Muscle of leg (tissue), 11 donors: ENCODE measurements around the gene PSMD5. TPM values are rescaled to one million over a fixed set of nuclear protein-coding genes. Genes with fewer than 3 reads are reported as not detected.

ENCODE experiments used
- DNase-seq: peaks from one replicate; pipeline ENCODE4 v3.0.0; 2013
- H3K27ac ChIP-seq: one replicate; pipeline ENCODE4 v1.5.1; 2013; ENCODE audit warnings: mild to moderate bottlenecking, low read length, control low read depth
- H3K27me3 ChIP-seq: one replicate; pipeline ENCODE4 v1.6.1; 2013; ENCODE audit warnings: low read length; ENCODE audit not compliant: control insufficient read depth, insufficient read depth
- H3K36me3 ChIP-seq: one replicate; pipeline ENCODE4 v1.6.1; 2013; ENCODE audit warnings: low read length; ENCODE audit not compliant: control insufficient read depth, insufficient read depth
- H3K4me1 ChIP-seq: one replicate; pipeline ENCODE4 v1.6.1; 2013; ENCODE audit warnings: low read length; ENCODE audit not compliant: control insufficient read depth, insufficient read depth
- H3K4me3 ChIP-seq: one replicate; pipeline ENCODE4 v1.5.1; 2013; ENCODE audit warnings: low read length, control low read depth
- H3K9me3 ChIP-seq: replicated peaks from 2 replicates; pipeline ENCODE4 v1.6.1; 2013; ENCODE audit warnings: low read depth, low read length; ENCODE audit not compliant: control insufficient read depth
- WGBS: methylation state at CpG from one replicate; pipeline ENCODE4 v1.1.5; 2013; ENCODE audit warnings: missing lambda C conversion rate; ENCODE audit not compliant: insufficient coverage; 5-methylcytosine and 5-hydroxymethylcytosine counted together
- polyA plus RNA-seq, 8 donors: library from polyadenylated mRNA; unstranded; fragments of 120-200 nt; gene quantifications; one replicate each; pipeline versions ENCODE4 v1.2.1 to v1.2.3, GENCODE V29; 2013; ENCODE audit warnings: inconsistent platforms in 1 of 8, low replicate concordance in 1 of 8; ENCODE audit not compliant: insufficient read length in 8 of 8, insufficient read depth in 1 of 8
- total RNA-seq: library from RNA; stranded (reverse); fragments of 120-200 nt; gene quantifications from one replicate; pipeline ENCODE4 v1.2.4, GENCODE V29; 2013

Gene PSMD5
- total and polyA plus RNA-seq, 9 donors: 17.1 to 24.9 (median 21.1) TPM

DNA sequence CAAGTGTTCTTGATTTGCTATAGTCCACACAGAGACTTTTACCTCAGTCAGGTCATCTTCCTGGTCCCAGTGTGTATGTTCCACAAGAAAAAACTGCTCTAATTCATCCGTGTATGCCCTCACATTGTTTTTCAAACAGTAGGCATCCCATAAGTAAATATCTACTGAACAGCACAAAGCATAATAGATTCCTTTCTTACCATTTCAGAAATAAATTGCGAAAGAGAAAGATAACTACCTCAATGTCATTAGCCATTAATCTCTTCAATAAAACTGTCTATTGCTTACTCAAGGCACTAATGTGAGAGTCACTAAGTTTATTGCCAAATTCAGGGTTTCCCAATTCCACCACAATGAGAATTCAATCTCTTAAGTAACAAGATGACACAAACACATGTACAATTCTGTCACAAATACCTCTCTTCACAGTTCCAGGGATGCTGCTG, 59.1 kb downstream of the PSMD5 start:
- H3K9me3 ChIP-seq: no peaks in the 10 kb centered on the region
- no peaks in the 10 kb centered on the region for H3K27me3 ChIP-seq
- 58% methylated on average over 2 of the region's 2 CpGs for WGBS
- H3K4me3 ChIP-seq: no peak overlapping the region
- no peak for DNase-seq
- H3K27ac ChIP-seq: no peak overlapping the region
- no peaks in the 10 kb centered on the region for H3K4me1 ChIP-seq
- peaks cover 15% of the 10 kb centered on the region for H3K36me3 ChIP-seq

GRCh38 chr9:120781236-120781635, 61.5 kb downstream of the PSMD5 start:
- H3K4me1 ChIP-seq: no peaks in the 10 kb centered on the region
- H3K27me3 ChIP-seq: no peaks in the 10 kb centered on the region
- no peak overlapping the region for H3K4me3 ChIP-seq
- H3K27ac ChIP-seq: no peak overlapping the region
- no CpG with 5 or more reads among the region's 2 CpGs for WGBS
- no peaks in the 10 kb centered on the region for H3K9me3 ChIP-seq
- no peak for DNase-seq
- H3K36me3 ChIP-seq: peaks cover 17% of the 10 kb centered on the region

- H3K4me1 ChIP-seq: no peaks in the 10 kb centered on the region
- no peaks in the 10 kb centered on the region for H3K27me3 ChIP-seq
- no peak overlapping the region for H3K27ac ChIP-seq
- H3K36me3 ChIP-seq: peaks cover 17% of the 10 kb centered on the region
- no peak for DNase-seq
- H3K4me3 ChIP-seq: no peak overlapping the region
- no peaks in the 10 kb centered on the region for H3K9me3 ChIP-seq
- WGBS: 100% methylated on average over 1 of the region's 3 CpGs
Observed at GRCh38 chr9:120780367-120780766, 62.4 kb downstream of the PSMD5 start.

DNA sequence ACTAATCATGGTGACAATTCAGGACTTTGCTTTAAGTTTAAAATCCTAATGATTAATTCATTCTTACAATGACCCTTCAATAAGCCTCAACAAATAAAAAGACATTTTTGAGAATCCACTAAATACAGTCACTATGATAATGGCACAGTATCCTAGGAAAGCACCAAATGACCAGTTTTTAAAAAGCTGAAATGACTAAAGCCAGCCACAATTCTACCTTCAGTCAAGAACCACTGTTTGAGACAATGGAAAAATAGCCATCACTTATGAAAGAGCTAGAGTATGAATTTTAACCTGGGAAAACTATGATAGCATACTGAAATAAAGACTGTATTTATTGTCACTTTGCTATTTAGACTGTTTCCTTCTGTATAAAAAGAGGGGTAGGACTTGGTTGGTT, 63.5 kb downstream of the PSMD5 start:
- no peak overlapping the region for H3K4me3 ChIP-seq
- H3K27ac ChIP-seq: no peak overlapping the region
- no peak for DNase-seq
- H3K9me3 ChIP-seq: no peaks in the 10 kb centered on the region
- H3K27me3 ChIP-seq: no peaks in the 10 kb centered on the region
- H3K36me3 ChIP-seq: peaks cover 23% of the 10 kb centered on the region
- H3K4me1 ChIP-seq: no peaks in the 10 kb centered on the region

DNA sequence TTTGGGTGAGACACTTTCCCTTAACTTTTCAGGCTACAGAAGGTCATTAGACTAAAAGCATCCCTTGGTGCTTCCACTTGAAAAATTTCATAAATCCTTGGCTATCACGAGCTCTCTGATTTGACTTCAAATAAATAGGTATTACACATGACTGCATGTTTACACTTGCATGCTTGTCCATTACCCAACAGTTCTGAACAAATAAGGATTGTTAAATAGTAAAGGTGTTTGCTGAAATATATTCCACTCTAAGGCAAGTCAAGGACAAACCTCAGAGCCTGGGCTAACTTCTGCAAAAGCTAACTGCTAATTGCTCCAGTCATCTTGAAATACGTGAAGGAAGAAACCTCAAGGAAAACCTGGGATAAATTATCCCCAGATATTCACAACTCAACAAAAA, 64.0 kb downstream of the PSMD5 start:
- Histone ChIP-seq H3K4me3 (no peak overlapping the region), H3K27ac (no peak overlapping the region), H3K4me1 (no peaks in the 10 kb centered on the region), H3K36me3 (peaks cover 24% of the 10 kb centered on the region), H3K27me3 (no peaks in the 10 kb centered on the region), H3K9me3 (no peaks in the 10 kb centered on the region)
- no peak for DNase-seq
- no CpG with 5 or more reads among the region's 2 CpGs for WGBS

- no peaks in the 10 kb centered on the region for H3K4me1 ChIP-seq
- no peak for DNase-seq
- peaks cover 33% of the 10 kb centered on the region for H3K36me3 ChIP-seq
- no peak overlapping the region for H3K27ac ChIP-seq
- H3K9me3 ChIP-seq: no peaks in the 10 kb centered on the region
- H3K4me3 ChIP-seq: no peak overlapping the region
- no peaks in the 10 kb centered on the region for H3K27me3 ChIP-seq
- 96% methylated on average over 3 of the region's 5 CpGs for WGBS
Observed at GRCh38 chr9:120777229-120777628, 65.5 kb downstream of the PSMD5 start.

- Histone ChIP-seq H3K4me3 (no peak overlapping the region), H3K27me3 (no peaks in the 10 kb centered on the region), H3K9me3 (no peaks in the 10 kb centered on the region), H3K36me3 (peaks cover 33% of the 10 kb centered on the region), H3K4me1 (no peaks in the 10 kb centered on the region), H3K27ac (no peak overlapping the region)
- 100% methylated on average over 1 of the region's 1 CpG for WGBS
- no peak for DNase-seq
Observed at GRCh38 chr9:120776788-120777187, 65.9 kb downstream of the PSMD5 start.

GRCh38 chr9:120775859-120776258, 66.9 kb downstream of the PSMD5 start:
- Histone ChIP-seq H3K4me3 (no peak overlapping the region), H3K36me3 (peaks cover 41% of the 10 kb centered on the region), H3K9me3 (no peaks in the 10 kb centered on the region), H3K27ac (no peak overlapping the region), H3K4me1 (no peaks in the 10 kb centered on the region), H3K27me3 (no peaks in the 10 kb centered on the region)
- 97% methylated on average over 3 of the region's 5 CpGs for WGBS
- DNase-seq: no peak

- Histone ChIP-seq H3K27me3 (no peaks in the 10 kb centered on the region), H3K4me1 (no peaks in the 10 kb centered on the region), H3K27ac (no peak overlapping the region), H3K36me3 (peaks cover 47% of the 10 kb centered on the region), H3K9me3 (no peaks in the 10 kb centered on the region), H3K4me3 (no peak overlapping the region)
- no peak for DNase-seq
- WGBS: 93% methylated on average over 4 of the region's 4 CpGs
Observed at GRCh38 chr9:120774719-120775118, 68.0 kb downstream of the PSMD5 start.

DNA sequence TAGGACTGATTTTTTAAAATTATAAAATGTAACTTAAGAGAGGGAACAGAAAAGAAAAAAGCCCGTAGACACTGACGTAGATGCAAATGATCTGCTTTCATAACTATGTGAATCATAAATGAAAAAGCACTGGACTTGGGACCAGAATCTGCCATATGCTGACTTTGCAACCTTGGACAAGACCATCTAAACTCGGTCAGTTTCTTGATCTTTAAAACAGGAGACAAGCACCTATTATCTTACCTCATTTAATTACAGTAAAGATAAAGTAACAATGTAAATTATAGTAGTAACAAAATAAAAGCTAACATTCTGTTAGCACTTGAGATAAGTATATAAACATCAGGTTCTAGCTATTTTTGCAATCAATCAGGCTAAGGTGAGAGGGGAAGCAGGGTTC, 69.5 kb downstream of the PSMD5 start:
- Histone ChIP-seq H3K4me1 (no peaks in the 10 kb centered on the region), H3K27me3 (no peaks in the 10 kb centered on the region), H3K4me3 (no peak overlapping the region), H3K27ac (no peak overlapping the region), H3K9me3 (no peaks in the 10 kb centered on the region), H3K36me3 (peaks cover 58% of the 10 kb centered on the region)
- WGBS: no CpG with 5 or more reads among the region's 3 CpGs
- DNase-seq: no peak

- Histone ChIP-seq H3K4me3 (no peak overlapping the region), H3K4me1 (no peaks in the 10 kb centered on the region), H3K27ac (no peak overlapping the region), H3K9me3 (no peaks in the 10 kb centered on the region), H3K27me3 (no peaks in the 10 kb centered on the region), H3K36me3 (peaks cover 56% of the 10 kb centered on the region)
- DNase-seq: no peak
- 100% methylated on average over 1 of the region's 4 CpGs for WGBS
Observed at GRCh38 chr9:120770931-120771330, 71.8 kb downstream of the PSMD5 start.
